Retinal pigment epithelial cell (primary cell): ENCODE data around the gene THAP3.

Experiments used
- DNase-seq: peaks from one replicate; pipeline ENCODE4 v3.0.0-alpha.2; 2010; ENCODE audit warnings: low read depth
- H3K4me3 ChIP-seq: 2 replicates; pipeline ENCODE4 v1.5.1; 2011; ENCODE audit warnings: mild to moderate bottlenecking, low read length, control low read depth, moderate library complexity
- TF ChIP-seq, protein P1 (sequence below): conservative IDR thresholded peaks from 2 replicates; pipeline ENCODE4 v1.5.1; 2011; ENCODE audit warnings: low read depth, low read length, control low read depth, inconsistent platforms

Gene THAP3

DNA sequence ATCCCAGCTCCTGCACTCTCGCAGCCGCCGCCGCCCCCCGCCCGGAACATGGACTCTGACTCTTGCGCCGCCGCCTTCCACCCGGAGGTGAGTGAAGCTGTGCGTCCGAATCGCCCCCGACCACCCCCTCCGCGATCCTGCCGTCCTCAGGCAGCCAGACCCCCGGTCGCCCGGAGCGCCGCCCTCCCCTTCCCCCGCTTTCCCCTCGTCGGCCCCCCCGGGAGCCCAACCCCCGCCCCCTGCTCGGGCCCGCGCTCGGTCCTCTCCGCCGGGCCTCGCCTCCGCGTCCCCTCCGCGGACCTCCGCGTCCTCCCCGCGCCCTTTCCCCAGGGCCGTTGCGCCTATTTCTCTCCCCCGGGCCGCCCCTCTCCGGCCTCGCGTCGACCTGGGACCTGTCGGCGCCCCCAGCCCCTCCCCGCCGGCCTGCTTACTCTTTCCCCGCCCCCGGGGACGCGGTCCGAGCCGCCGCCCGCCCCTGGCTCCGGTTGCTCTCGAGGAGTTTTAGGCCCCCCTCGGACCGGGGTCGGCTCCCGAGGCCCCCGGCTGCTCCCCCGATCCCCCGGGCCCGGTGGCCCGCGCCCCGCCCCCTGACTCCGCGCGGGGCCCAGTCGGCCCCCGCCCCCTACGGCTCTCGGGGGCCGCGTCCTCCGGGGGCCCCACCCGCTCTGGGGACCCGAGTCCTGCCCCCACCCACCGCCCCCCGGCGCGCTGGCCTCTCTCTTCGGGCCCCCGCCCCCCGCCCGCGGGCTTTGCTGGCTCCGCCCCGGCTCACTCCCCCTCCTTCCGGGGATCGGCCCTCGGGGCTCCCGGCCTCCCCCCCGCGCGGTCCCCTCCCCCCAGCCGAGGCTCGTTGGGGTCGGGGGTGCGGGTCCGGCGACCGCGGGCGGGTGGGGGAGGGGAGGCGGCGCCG, 10.4 kb upstream of the THAP3 start:
- TF ChIP-seq, protein P1, sequence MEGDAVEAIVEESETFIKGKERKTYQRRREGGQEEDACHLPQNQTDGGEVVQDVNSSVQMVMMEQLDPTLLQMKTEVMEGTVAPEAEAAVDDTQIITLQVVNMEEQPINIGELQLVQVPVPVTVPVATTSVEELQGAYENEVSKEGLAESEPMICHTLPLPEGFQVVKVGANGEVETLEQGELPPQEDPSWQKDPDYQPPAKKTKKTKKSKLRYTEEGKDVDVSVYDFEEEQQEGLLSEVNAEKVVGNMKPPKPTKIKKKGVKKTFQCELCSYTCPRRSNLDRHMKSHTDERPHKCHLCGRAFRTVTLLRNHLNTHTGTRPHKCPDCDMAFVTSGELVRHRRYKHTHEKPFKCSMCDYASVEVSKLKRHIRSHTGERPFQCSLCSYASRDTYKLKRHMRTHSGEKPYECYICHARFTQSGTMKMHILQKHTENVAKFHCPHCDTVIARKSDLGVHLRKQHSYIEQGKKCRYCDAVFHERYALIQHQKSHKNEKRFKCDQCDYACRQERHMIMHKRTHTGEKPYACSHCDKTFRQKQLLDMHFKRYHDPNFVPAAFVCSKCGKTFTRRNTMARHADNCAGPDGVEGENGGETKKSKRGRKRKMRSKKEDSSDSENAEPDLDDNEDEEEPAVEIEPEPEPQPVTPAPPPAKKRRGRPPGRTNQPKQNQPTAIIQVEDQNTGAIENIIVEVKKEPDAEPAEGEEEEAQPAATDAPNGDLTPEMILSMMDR: no peak
- peak overlapping the region; percentile 62 for H3K4me3 ChIP-seq
- no peak for DNase-seq

DNA sequence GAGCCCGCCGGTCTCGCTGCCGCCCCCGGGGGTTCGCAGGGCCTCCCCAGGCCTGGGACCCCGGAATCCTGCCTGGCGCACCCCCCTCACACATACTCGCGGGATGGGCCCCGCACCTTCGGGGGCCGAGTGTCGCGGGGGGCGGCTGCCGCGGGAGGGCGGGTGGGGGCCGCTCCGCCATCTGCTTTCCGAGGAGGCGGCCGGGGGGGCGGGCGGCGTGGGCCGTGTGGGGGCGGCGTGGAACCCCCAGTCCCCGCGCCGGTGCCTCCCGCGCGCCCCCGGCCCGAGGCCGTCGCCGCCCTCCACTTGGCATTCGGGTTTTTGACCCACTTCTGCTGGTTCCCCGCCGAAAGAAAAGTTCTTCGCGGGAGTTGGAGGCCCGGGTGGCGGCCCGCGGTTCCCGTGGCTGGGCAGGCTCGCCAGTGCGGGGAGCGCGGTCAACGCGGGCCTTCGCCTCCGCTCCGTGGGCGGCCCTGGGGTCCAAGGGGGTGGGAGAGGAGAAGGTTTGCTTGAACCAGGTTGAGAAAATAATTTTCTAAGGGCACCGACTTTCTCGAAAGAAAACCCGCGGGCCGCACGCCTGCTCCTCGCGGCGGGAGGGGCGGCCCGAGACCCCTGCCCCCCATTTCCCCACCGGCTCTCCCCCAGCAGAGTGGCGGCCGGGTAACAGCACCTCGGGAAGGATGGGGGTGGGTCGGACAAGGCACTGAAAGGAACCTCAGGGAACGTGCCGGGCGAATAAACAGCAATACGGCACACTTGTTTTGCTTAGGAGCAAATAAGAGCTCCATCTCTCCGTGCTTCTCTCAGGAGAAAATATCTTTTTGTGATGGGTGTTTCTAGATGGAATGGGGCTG, 9.5 kb upstream of the THAP3 start:
- peak overlapping the region; percentile 62 for H3K4me3 ChIP-seq
- no peak for DNase-seq
- TF ChIP-seq, protein P1: no peak

DNA sequence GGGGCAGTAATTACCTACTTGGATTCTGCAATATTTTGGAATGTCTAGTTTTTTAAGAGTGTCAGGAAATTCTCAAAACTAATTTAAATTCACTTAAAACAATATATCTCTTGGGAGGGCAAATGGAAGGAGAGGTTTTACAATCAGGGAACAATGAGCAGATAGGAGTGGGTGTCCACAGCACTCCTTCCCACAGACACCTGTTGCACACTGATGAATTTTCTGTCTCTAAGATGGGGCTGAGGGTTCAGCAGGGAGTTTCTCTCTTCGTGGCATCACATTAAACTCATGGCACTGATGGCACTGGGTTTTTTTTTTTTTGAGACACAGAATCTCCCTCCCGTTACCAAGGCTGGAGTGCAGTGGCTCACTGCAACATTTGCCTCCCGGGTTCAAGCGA, 5.6 kb upstream of the THAP3 start:
- H3K4me3 ChIP-seq: no peak overlapping the region
- no peak for DNase-seq
- TF ChIP-seq, protein P1: no peak

DNA sequence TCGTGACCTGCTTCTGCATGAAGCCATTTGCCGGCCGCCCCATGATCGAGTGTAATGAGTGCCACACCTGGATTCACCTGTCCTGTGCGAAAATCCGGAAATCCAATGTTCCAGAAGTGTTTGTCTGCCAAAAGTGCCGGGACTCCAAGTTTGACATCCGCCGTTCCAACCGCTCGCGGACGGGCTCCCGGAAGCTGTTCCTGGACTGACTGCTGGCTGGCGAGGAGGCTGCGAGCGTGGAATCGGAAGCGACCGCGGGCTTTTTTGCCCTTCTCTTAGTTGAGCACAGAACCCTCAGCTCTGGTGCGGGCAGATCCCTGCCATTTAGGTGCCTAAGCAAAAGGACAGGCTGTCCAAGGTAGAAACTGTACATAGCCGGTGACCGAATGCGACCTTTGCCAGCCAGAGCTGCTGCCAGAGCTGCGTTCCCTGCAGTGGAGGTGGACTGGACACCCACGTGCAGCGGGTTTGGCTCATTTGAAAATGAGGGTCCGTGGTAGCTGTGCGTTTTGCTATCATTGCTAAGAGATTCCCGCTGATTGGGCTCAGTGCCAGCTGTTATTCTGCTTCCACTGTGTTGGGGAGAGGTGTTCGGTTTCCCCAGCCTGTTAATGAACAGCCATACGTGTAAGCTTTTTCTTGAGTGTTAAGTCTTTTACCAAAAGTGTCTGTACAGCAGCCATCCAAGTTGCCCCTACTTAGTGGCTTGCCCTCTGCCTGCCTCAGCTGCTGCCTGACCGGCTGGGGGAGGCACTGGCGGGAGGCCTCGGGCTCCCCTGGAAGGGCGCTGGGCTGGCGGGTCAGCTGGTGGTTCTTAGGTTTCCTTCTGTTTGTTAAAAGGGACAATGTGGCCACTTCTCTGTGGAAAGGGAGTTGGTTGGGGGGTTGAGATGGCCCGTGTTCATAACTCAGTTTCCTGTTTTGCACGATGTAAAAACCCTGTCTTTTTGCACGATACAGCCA, 3.0 kb upstream of the THAP3 start:
- TF ChIP-seq, protein P1: no peak
- H3K4me3 ChIP-seq: no peak overlapping the region
- DNase-seq: no peak

DNA sequence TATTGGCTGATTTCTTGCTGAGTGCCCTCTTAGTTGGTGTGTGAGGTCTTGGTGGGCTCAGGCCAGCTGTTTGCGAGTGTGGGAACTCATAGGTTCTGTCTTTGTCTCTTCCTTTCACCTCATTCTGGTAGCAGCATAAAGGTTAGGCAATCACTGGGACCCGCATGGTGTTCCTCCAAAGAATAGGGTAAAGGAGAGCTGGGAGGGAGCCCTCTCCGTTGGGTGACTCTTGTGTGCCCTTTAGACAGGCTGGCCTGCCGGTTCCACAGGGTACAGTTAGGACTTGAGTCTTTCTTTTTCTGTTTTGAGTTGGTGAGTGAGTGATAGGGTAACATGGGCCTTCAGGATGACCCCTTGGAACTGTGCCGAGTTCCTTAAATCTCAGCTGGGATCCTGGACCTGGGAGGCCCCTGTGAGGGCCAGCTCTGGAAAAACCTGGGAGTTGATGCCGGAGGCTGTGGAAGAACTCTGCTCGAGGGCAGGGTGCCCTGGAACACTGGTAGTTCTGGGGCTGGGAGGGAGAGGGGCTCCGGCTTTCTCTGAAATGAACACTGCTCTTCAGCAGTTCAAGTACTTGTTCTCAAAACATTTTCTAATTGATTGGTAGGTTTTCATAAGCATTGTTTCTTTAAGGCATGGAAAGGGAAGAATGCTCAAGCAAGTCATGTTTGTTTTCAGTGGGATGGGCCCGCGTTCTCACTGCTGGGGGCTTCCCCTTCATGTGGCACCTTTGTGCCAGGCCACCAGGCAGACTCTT, 2.1 kb upstream of the THAP3 start:
- TF ChIP-seq, protein P1: no peak
- H3K4me3 ChIP-seq: no peak overlapping the region
- no peak for DNase-seq
